GM23248 (cell line): ENCODE results near the gene NOS1.

ENCODE experiments used
- EZH2 ChIP-seq: fragments of 200-600 bp; sonication (generic); IDR thresholded peaks from 2 replicates; pipeline ENCODE4 v1.6.1; 2018; ENCODE audit warnings: antibody characterized with exemption, mild to moderate bottlenecking; ENCODE audit not compliant: insufficient read depth, poor library complexity, severe bottlenecking
- EZH2phosphoT487 ChIP-seq: fragments of 200-600 bp; sonication (generic); IDR thresholded peaks from 2 replicates; pipeline ENCODE4 v1.6.1; 2018; ENCODE audit warnings: antibody characterized with exemption, moderate library complexity, mild to moderate bottlenecking, low read depth; ENCODE audit not compliant: insufficient read depth

GRCh38 chr12:117387832-117388231, 26.4 kb upstream of the NOS1 start:
- TF ChIP-seq EZH2phosphoT487 (no peak), EZH2 (no peak)
